Activated CD8-positive, alpha-beta T cell treated with anti-CD3 and anti-CD28 coated beads, Interleukin-2, amount 10 ng/mL, durations not matched to agents 7 days and 5 days (primary cell): Measurements from ENCODE around the gene SNN. TPM values are rescaled to one million over a fixed set of nuclear protein-coding genes. Genes with fewer than 3 reads are reported as not detected.

Experiments used
- ATAC-seq: fragments of 150-1000 bp; cut with Tn5 transposase; one replicate; pipeline ENCODE4 v1.10.0; 2021; ENCODE audit warnings: moderate library complexity
- CTCF ChIA-PET: fragments of 350-600 bp; sonication (Branson Sonifier 250); formaldehyde crosslinking; loops from one replicate; lab custom pipeline; 2021; ENCODE audit warnings: antibody characterized with exemption; lab: Charles Lee
- POLR2A ChIA-PET: fragments of 350-600 bp; sonication (Branson Sonifier 250); formaldehyde crosslinking; loops from one replicate; lab custom pipeline; 2021; ENCODE audit warnings: antibody characterized with exemption; lab: Charles Lee
- DNase-seq: peaks from one replicate; pipeline ENCODE4 v3.0.0-alpha.2; 2020
- H3K27ac Mint-ChIP-seq: one replicate; pipeline ENCODE4 v1.8.0; 2021; ENCODE audit warnings: mild to moderate bottlenecking, mixed read lengths
- H3K27me3 Mint-ChIP-seq: one replicate; pipeline ENCODE4 v1.8.0; 2021; ENCODE audit warnings: low read depth, mixed read lengths
- H3K36me3 Mint-ChIP-seq: one replicate; pipeline ENCODE4 v1.8.0; 2021; ENCODE audit warnings: low read depth, mixed read lengths
- H3K4me1 Mint-ChIP-seq: one replicate; pipeline ENCODE4 v1.8.0; 2021; ENCODE audit warnings: low read depth, mixed read lengths
- H3K4me3 Mint-ChIP-seq: one replicate; pipeline ENCODE4 v1.8.0; 2021; ENCODE audit warnings: mild to moderate bottlenecking, mixed read lengths
- H3K9me3 Mint-ChIP-seq: one replicate; pipeline ENCODE4 v1.8.0; 2022; ENCODE audit warnings: mixed read lengths; ENCODE audit not compliant: insufficient read depth
- total RNA-seq, 2 experiments: library from RNA; stranded (reverse); gene quantifications; one replicate each; pipeline ENCODE4 v1.2.3, GENCODE V29; 2021

Gene SNN
- total RNA-seq, 2 experiments from 2014 or later: 27.3 to 28.9 TPM

GRCh38 chr16:11627292-11627663 is 41.0 kb upstream of the SNN start:
- H3K36me3 Mint-ChIP-seq: peaks cover 3% of the 10 kb centered on the region
- DNase-seq (no peak), ATAC-seq (no peak)
- no peak overlapping the region for H3K4me3 Mint-ChIP-seq
- peaks cover 53% of the 10 kb centered on the region for H3K4me1 Mint-ChIP-seq
- H3K27ac Mint-ChIP-seq: no peak overlapping the region
- H3K9me3 Mint-ChIP-seq: no peaks in the 10 kb centered on the region
- POLR2A ChIA-PET: no interaction called here
- CTCF ChIA-PET: interaction anchor here (0.6 to 3.9 kb wide), 3 partner anchors 14 to 95 kb away, joined by 3 to 15 read pairs (median 6); no protein-coding TSS in a partner anchor
- H3K27me3 Mint-ChIP-seq: no peaks in the 10 kb centered on the region

- Mint-ChIP-seq H3K27ac (no peak overlapping the region), H3K27me3 (no peaks in the 10 kb centered on the region), H3K4me1 (peaks cover 48% of the 10 kb centered on the region), H3K4me3 (no peak overlapping the region), H3K9me3 (no peaks in the 10 kb centered on the region), H3K36me3 (peaks cover 3% of the 10 kb centered on the region)
- ATAC-seq (no peak), DNase-seq (no peak)
- ChIA-PET CTCF (interaction anchor here (0.6 to 1.4 kb wide), 2 partner anchors 13 to 38 kb away, joined by 3 to 6 read pairs; no protein-coding TSS in a partner anchor), POLR2A (no interaction called here)
Observed at GRCh38 chr16:11627822-11628457, 40.3 kb upstream of the SNN start.

GRCh38 chr16:11629071-11630030 is 38.9 kb upstream of the SNN start:
- peak; percentile 67 for ATAC-seq
- no peaks in the 10 kb centered on the region for H3K27me3 Mint-ChIP-seq
- ChIA-PET CTCF (interaction anchor here (0.8 to 1.8 kb wide), 4 partner anchors 11 to 168 kb away, joined by 3 to 9 read pairs (median 4); no protein-coding TSS in a partner anchor), POLR2A (no interaction called here)
- H3K4me1 Mint-ChIP-seq: peaks cover 41% of the 10 kb centered on the region
- H3K27ac Mint-ChIP-seq: peak overlapping the region; percentile 9
- no peak for DNase-seq
- no peaks in the 10 kb centered on the region for H3K9me3 Mint-ChIP-seq
- no peak overlapping the region for H3K4me3 Mint-ChIP-seq
- no peaks in the 10 kb centered on the region for H3K36me3 Mint-ChIP-seq

DNA sequence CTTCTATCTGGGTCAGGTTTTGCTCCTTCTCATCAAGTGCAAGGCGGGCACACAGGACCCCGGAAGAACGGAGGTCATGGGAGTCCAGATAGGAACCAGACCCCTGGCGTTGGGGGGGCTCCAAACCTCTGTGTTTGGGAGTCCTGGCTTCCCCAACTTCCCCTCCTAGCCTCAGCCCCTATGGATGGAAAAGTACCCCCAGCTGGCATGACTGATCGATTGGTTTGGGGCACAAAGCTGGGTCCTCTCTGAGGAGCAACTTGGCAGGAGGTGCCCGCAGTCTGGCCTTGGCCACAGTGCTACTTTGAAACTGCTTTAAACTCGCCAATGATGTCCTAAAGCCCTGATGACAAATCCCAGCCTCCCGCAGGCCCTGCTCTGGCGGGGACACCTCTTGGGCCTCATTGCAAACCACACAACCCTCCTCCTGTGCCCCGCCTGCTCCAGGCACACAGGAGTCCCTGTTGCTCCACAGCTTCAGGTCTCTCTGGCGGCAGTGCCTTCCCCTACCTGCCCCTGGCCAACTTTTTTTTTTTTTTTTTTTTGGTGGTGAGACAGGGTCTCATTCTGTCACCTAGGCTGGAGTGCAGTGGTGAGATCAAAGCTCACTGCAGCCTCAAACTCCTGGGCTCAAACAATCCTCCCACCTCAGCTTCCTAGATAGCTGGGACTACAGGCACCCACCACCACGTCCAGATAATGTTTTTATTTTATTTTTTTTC is 38.0 kb upstream of the SNN start:
- no peak for ATAC-seq
- ChIA-PET CTCF (interaction anchor here (0.9 to 1.8 kb wide), 6 partner anchors 8 to 167 kb away, joined by 3 to 9 read pairs (median 4); no protein-coding TSS in a partner anchor), POLR2A (no interaction called here)
- no peaks in the 10 kb centered on the region for H3K36me3 Mint-ChIP-seq
- H3K27ac Mint-ChIP-seq: no peak overlapping the region
- H3K4me1 Mint-ChIP-seq: peaks cover 32% of the 10 kb centered on the region
- peaks cover 2% of the 10 kb centered on the region for H3K27me3 Mint-ChIP-seq
- no peak for DNase-seq
- H3K4me3 Mint-ChIP-seq: no peak overlapping the region
- no peaks in the 10 kb centered on the region for H3K9me3 Mint-ChIP-seq

DNA sequence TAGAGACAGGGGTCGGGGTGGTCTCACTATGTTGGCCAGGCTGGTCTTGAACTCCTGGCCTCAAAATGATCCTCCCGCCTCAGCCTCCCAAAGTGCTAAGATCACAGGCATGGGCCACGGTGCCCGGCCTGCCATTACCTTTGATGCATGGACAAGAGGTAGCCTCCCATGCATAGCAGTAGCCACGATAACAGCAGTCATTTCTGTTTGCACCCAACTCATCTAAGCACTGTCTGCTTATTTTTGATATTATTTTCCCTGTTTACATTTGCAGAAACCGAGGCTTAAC is 37.5 kb upstream of the SNN start:
- H3K27ac Mint-ChIP-seq: no peak overlapping the region
- ATAC-seq: no peak
- H3K27me3 Mint-ChIP-seq: peaks cover 2% of the 10 kb centered on the region
- no peak for DNase-seq
- H3K4me3 Mint-ChIP-seq: no peak overlapping the region
- H3K4me1 Mint-ChIP-seq: peaks cover 27% of the 10 kb centered on the region
- ChIA-PET CTCF (interaction anchor here (0.9 to 1.2 kb wide), 5 partner anchors 9 to 99 kb away, joined by 3 to 5 read pairs (median 3); no protein-coding TSS in a partner anchor), POLR2A (no interaction called here)
- no peaks in the 10 kb centered on the region for H3K9me3 Mint-ChIP-seq
- H3K36me3 Mint-ChIP-seq: no peaks in the 10 kb centered on the region

DNA sequence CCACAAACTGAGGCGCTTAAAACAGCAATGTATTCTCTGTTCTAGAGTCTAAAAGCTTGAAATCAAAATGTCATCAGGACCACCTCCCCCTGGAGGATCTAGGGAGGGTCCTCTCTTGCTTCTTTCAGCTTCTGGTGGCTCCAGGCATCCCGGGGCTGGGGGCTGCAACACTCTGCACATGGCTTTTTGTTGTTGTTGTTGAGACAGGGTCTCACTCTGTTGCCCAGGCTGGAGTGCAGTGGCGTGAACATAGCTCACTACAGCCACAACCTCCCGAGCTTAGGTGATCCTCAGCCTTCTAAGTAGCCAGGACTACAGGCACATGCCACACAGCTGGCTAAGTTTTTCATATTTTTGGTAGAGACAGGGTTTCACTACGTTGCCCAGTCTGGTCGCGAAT is 37.0 kb upstream of the SNN start:
- no peak overlapping the region for H3K4me3 Mint-ChIP-seq
- no peak for ATAC-seq
- CTCF ChIA-PET: interaction anchor here (1.0 to 1.2 kb wide), 4 partner anchors 8 to 99 kb away, joined by 3 to 5 read pairs (median 4); no protein-coding TSS in a partner anchor
- DNase-seq: no peak
- peaks cover 2% of the 10 kb centered on the region for H3K27me3 Mint-ChIP-seq
- POLR2A ChIA-PET: no interaction called here
- no peaks in the 10 kb centered on the region for H3K9me3 Mint-ChIP-seq
- no peaks in the 10 kb centered on the region for H3K36me3 Mint-ChIP-seq
- H3K4me1 Mint-ChIP-seq: peaks cover 25% of the 10 kb centered on the region
- H3K27ac Mint-ChIP-seq: no peak overlapping the region

- Mint-ChIP-seq H3K4me3 (no peak overlapping the region), H3K36me3 (no peaks in the 10 kb centered on the region), H3K9me3 (no peaks in the 10 kb centered on the region), H3K27ac (no peak overlapping the region), H3K4me1 (peaks cover 23% of the 10 kb centered on the region), H3K27me3 (peaks cover 2% of the 10 kb centered on the region)
- CTCF ChIA-PET: interaction anchor here (1.0 to 1.8 kb wide), 2 partner anchors 101 to 103 kb away, joined by 4 to 5 read pairs; no protein-coding TSS in a partner anchor
- POLR2A ChIA-PET: no interaction called here
- ATAC-seq (no peak), DNase-seq (no peak)
Observed at GRCh38 chr16:11632455-11632939, 35.8 kb upstream of the SNN start.

DNA sequence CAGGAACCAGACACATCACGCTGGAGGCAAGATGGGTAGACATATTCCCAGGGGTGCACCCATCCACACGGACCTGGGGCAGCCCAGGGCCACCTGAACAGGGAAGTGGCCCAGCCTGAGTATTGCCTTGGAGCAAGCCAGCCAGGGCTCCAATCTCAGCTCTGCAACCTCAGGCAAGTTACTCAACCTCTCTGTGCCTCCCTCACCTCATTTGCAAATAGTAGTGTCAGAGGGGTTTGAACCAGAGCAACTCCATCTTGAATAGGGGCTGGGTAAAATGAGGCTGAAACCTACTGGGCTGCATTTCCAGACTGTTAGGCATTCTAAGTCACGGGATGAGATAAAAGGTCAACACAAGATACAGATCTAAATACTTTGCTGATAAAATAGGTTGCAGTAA is 35.1 kb upstream of the SNN start:
- DNase-seq (no peak), ATAC-seq (no peak)
- ChIA-PET CTCF (interaction anchor here (1.8 kb wide), 1 partner anchor 101 kb away, joined by 5 read pairs; no protein-coding TSS in a partner anchor), POLR2A (no interaction called here)
- Mint-ChIP-seq H3K36me3 (no peaks in the 10 kb centered on the region), H3K27me3 (peaks cover 2% of the 10 kb centered on the region), H3K9me3 (no peaks in the 10 kb centered on the region), H3K4me1 (peaks cover 21% of the 10 kb centered on the region), H3K27ac (no peak overlapping the region), H3K4me3 (no peak overlapping the region)

DNA sequence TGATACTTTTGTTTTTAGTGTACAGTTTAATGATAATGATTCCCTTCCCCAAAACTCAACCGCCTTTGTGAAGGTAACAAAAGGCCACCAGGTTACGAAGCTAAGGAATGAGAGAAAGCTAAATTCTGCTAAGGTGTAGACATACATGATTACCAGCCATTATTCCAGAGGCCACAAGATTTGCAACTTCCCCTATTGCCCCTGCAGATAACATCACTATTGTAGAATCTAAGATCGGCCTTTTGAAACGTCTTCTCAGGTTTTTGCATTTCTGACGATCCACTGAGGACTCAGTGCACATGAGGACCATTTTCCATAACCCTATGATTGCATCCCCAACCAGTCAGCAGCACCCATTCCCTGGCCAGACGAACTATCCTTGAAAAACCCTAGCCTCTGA is 33.9 kb upstream of the SNN start:
- ATAC-seq: no peak
- Mint-ChIP-seq H3K4me1 (peaks cover 15% of the 10 kb centered on the region), H3K27ac (no peak overlapping the region), H3K27me3 (peaks cover 7% of the 10 kb centered on the region), H3K36me3 (no peaks in the 10 kb centered on the region), H3K4me3 (no peak overlapping the region), H3K9me3 (no peaks in the 10 kb centered on the region)
- DNase-seq: no peak
- ChIA-PET POLR2A (no interaction called here), CTCF (no interaction called here)

DNA sequence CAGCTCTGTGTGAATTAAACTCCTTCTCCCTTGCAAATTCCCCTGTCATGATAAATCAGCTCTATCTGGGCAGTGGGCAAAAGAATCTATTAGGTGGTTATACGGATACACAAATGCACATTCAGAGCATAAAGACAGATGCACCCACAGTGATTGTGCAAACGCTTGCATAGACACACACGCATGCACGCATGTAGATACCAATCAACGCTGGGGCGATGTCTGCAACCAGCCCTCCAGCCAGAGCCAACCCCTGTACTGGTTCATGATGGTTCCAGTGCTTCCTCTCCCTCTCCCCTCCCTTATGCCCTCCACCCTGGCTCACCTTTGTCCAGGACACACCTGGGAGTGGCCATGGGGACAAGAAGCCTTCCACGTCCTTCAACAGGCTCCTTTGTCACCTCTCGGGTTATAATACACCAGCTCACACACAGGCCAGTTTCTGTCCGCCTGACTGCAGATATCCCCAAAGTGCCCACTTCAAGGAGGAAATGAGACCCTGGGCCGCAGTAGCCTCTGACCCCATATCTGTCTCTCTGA is 33.1 kb upstream of the SNN start:
- Mint-ChIP-seq H3K4me3 (no peak overlapping the region), H3K27ac (no peak overlapping the region), H3K36me3 (no peaks in the 10 kb centered on the region), H3K4me1 (peaks cover 8% of the 10 kb centered on the region), H3K9me3 (no peaks in the 10 kb centered on the region), H3K27me3 (peaks cover 7% of the 10 kb centered on the region)
- CTCF ChIA-PET: interaction anchor here (1.4 to 4.0 kb wide), 2 partner anchors 104 to 228 kb away, joined by 3 to 19 read pairs; no protein-coding TSS in a partner anchor
- ATAC-seq: no peak
- no peak for DNase-seq
- POLR2A ChIA-PET: no interaction called here

DNA sequence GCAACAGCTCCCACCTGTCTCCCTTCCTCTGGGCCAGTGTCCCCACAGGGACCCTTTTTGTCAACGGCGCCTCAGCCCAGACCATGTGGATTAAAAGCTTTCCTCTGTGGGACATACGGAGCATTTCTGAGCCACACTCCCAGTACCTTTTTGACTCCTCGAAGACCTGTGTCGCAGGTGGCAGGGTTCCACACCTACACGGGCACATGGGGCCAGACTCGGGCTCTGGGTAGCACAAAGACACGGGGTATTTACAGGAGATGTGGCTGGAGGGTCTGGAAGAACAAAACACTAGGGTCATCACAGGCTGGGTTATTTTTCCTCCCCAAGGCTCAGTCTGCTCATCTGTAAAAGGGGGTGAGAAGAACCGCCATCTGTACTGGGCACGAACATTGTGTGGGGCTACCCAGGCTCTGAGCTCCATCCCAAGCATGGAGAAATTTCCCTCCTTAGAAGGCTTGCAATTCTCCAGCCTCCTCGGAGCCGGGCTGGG is 32.5 kb upstream of the SNN start:
- Mint-ChIP-seq H3K27me3 (peaks cover 7% of the 10 kb centered on the region), H3K27ac (no peak overlapping the region)

More for the DNA sequence above, 32.5 kb upstream of the SNN start:
- no peaks in the 10 kb centered on the region for H3K9me3 Mint-ChIP-seq
- CTCF ChIA-PET: interaction anchor here (1.4 to 4.0 kb wide), 2 partner anchors 105 to 228 kb away, joined by 3 to 19 read pairs; no protein-coding TSS in a partner anchor
- H3K36me3 Mint-ChIP-seq: no peaks in the 10 kb centered on the region
- H3K4me3 Mint-ChIP-seq: no peak overlapping the region
- no peak for ATAC-seq
- DNase-seq: no peak
- peaks cover 5% of the 10 kb centered on the region for H3K4me1 Mint-ChIP-seq
- POLR2A ChIA-PET: interaction anchor here (1.0 kb wide), 1 partner anchor 14 kb away, joined by 5 read pairs; no protein-coding TSS in a partner anchor
